Calu3 (cell line): ENCODE measurements around the gene ADD3. TPM values are rescaled to one million over a fixed set of nuclear protein-coding genes. Genes with fewer than 3 reads are reported as not detected.
"Not testable (repeated sequence)": the region's sequence is repeated elsewhere in the genome, so short reads cannot be mapped to it uniquely, and the experiment has no call there.

Experiments
- BruUV-seq: library from RNA; stranded (reverse); fragments of 400-500 nt; replicated peaks from 2 replicates; lab custom pipeline; 2021; lab: Mats Ljungman, UMichigan
- CTCF ChIA-PET: fragments of 300-600 bp; sonication (Branson Sonifier 250); formaldehyde crosslinking; loops from one replicate; lab custom pipeline; 2022; ENCODE audit warnings: antibody characterized with exemption; lab: Charles Lee
- DNase-seq: peaks from one replicate; pipeline ENCODE4 v3.0.0; 2022
- H3K27ac Mint-ChIP-seq: one replicate; pipeline ENCODE4 v1.8.0; 2022; ENCODE audit warnings: mixed read lengths; ENCODE audit not compliant: unreplicated experiment
- H3K27me3 Mint-ChIP-seq: one replicate; pipeline ENCODE4 v1.8.0; 2022; ENCODE audit warnings: mixed read lengths; ENCODE audit not compliant: unreplicated experiment
- H3K36me3 Mint-ChIP-seq: one replicate; pipeline ENCODE4 v1.8.0; 2022; ENCODE audit warnings: mild to moderate bottlenecking, moderate library complexity, mixed read lengths; ENCODE audit not compliant: insufficient read depth, unreplicated experiment
- H3K4me1 Mint-ChIP-seq: one replicate; pipeline ENCODE4 v1.8.0; 2022; ENCODE audit warnings: mild to moderate bottlenecking, low read depth, mixed read lengths; ENCODE audit not compliant: unreplicated experiment
- H3K4me3 Mint-ChIP-seq: one replicate; pipeline ENCODE4 v1.8.0; 2022; ENCODE audit warnings: mild to moderate bottlenecking, low read depth, moderate library complexity, mixed read lengths; ENCODE audit not compliant: unreplicated experiment
- H3K9me3 Mint-ChIP-seq: one replicate; pipeline ENCODE4 v1.8.0; 2022; ENCODE audit warnings: low read depth, mixed read lengths; ENCODE audit not compliant: unreplicated experiment
- CTCF ChIP-seq: fragments of 200-600 bp; IDR thresholded peaks from one replicate; pipeline ENCODE4 v1.8.0; 2022; ENCODE audit warnings: antibody characterized with exemption; ENCODE audit not compliant: unreplicated experiment
- intact Hi-C: fragments of 100-400 bp; cut with micrococcal nuclease; formaldehyde crosslinking; loops from one replicate; pipeline ENCODE4 v1.10.0; 2022; ENCODE audit not compliant: unreplicated experiment
- total RNA-seq: library from RNA; stranded (reverse); gene quantifications from 2 replicates; pipeline ENCODE4 v1.2.3, GENCODE V29; 2022

ADD3 gene
- total RNA-seq, 1 experiment from 2014 or later = 64.4 TPM

- Mint-ChIP-seq H3K27ac (peak overlapping the region; percentile 49), H3K9me3 (no peaks in the 10 kb centered on the region), H3K36me3 (no peaks in the 10 kb centered on the region), H3K4me3 (no peak overlapping the region), H3K4me1 (peaks cover 29% of the 10 kb centered on the region), H3K27me3 (no peaks in the 10 kb centered on the region)
- intact Hi-C loops = loop anchor here (2.0 kb wide), 1 partner anchor 34 kb away; no protein-coding TSS in a partner anchor
- no TSS peak for BruUV-seq
- CTCF ChIA-PET = interaction anchor here (0.6 kb wide), 1 partner anchor 218 kb away, joined by 4 read pairs; no protein-coding TSS in a partner anchor
- DNase-seq = peak; percentile 0
- TF ChIP-seq CTCF = no peak
Observed at GRCh38 chr10:110042891-110043290, 35.1 kb downstream of the ADD3 start.

GRCh38 chr10:110044681-110045080 is 36.9 kb downstream of the ADD3 start:
- H3K4me1 Mint-ChIP-seq = peaks cover 25% of the 10 kb centered on the region
- CTCF ChIA-PET = no interaction called here

GRCh38 chr10:110045772-110046171 is 38.0 kb downstream of the ADD3 start:
- intact Hi-C loops = no loop called here
- no peak overlapping the region for H3K27ac Mint-ChIP-seq
- CTCF ChIA-PET = no interaction called here
- no peak for DNase-seq
- peaks cover 14% of the 10 kb centered on the region for H3K4me1 Mint-ChIP-seq
- H3K36me3 Mint-ChIP-seq = no peaks in the 10 kb centered on the region
- BruUV-seq = no TSS peak
- H3K9me3 Mint-ChIP-seq = peaks cover 5% of the 10 kb centered on the region
- H3K4me3 Mint-ChIP-seq = no peak overlapping the region
- H3K27me3 Mint-ChIP-seq = no peaks in the 10 kb centered on the region
- no peak for TF ChIP-seq CTCF

More at GRCh38 chr10:110044681-110045080, 36.9 kb downstream of the ADD3 start:
- no peak for TF ChIP-seq CTCF
- intact Hi-C loops = no loop called here
- H3K36me3 Mint-ChIP-seq = no peaks in the 10 kb centered on the region
- BruUV-seq = no TSS peak
- no peak overlapping the region for H3K4me3 Mint-ChIP-seq
- H3K27ac Mint-ChIP-seq = no peak overlapping the region
- H3K27me3 Mint-ChIP-seq = no peaks in the 10 kb centered on the region
- peaks cover 5% of the 10 kb centered on the region for H3K9me3 Mint-ChIP-seq
- no peak for DNase-seq

DNA sequence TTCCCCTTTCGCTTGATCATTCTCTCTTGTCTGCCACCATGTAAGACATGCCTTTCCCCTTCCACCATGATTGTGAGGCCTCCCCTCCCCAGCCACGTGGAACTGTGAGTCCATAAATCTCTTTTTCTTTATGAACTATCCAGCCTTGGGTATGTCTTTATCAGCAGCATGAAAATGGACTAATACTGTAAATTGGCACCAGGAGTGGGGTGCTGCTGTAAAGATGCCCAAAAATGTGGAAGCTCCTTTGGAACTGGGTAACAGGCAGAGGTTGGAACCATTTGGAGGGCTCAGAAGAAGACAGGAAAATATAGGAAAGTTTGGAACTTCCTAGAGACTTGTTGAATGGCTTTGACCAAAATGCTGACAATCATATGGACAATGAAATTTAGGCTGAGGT is 40.4 kb downstream of the ADD3 start:
- H3K27ac Mint-ChIP-seq, H3K36me3 Mint-ChIP-seq, H3K4me1 Mint-ChIP-seq, DNase-seq, BruUV-seq, CTCF ChIA-PET, intact Hi-C loops, H3K27me3 Mint-ChIP-seq, H3K9me3 Mint-ChIP-seq, H3K4me3 Mint-ChIP-seq: not testable (repeated sequence)

GRCh38 chr10:110048781-110049180 is 41.0 kb downstream of the ADD3 start:
- CTCF ChIA-PET = no interaction called here
- H3K27ac Mint-ChIP-seq = no peak overlapping the region
- intact Hi-C loops = no loop called here
- no peak for DNase-seq
- no peak for TF ChIP-seq CTCF
- no peaks in the 10 kb centered on the region for H3K4me1 Mint-ChIP-seq
- no peaks in the 10 kb centered on the region for H3K27me3 Mint-ChIP-seq
- H3K4me3 Mint-ChIP-seq = no peak overlapping the region
- BruUV-seq = no TSS peak
- H3K9me3 Mint-ChIP-seq = peaks cover 5% of the 10 kb centered on the region
- no peaks in the 10 kb centered on the region for H3K36me3 Mint-ChIP-seq

DNA sequence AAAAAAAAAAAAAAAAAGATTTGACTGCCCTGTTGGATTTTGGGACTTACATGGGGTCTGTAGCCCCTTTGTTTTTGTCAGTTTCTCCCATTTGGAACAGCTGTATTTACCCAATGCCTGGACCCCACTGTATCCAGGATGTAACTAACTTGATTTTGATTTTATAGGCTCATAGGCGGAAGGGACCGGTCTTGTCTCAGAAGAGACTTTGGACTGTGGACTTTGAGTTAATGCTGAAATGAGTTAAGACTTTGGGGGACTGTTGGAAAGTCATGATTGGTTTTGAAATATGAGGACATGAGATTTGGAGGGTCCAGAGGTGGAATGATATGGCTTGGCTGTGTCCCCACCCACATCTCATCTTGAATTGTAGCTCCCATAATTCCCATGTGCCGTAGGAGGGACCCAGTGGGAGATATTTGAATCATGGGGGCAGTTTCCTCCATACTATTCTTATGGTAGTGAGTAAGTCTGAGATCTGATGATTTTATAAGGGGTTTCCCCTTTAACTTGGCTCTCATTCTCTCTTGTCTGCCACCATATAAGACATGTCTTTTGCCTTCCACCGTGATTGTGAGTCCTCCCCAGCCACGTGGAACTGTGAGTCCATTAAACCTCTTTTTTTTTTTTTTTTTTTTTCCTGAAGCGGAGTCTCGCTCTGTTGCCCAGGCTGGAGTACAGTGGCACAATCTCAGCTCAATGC is 42.3 kb downstream of the ADD3 start:
- H3K36me3 Mint-ChIP-seq, H3K4me3 Mint-ChIP-seq, H3K27me3 Mint-ChIP-seq, H3K9me3 Mint-ChIP-seq, BruUV-seq, H3K4me1 Mint-ChIP-seq, DNase-seq, H3K27ac Mint-ChIP-seq, intact Hi-C loops, CTCF ChIA-PET: not testable (repeated sequence)
